T-helper 1 cell (primary cell): ENCODE results near the gene CSAG1.
"Not testable (repeated sequence)": the region's sequence is repeated elsewhere in the genome, so short reads cannot be mapped to it uniquely, and the experiment has no call there.

ENCODE experiments used
- DNase-seq, 5 donors: peaks; one replicate each; pipeline ENCODE4 v3.0.0-alpha.2; 2012 to 2020
- total RNA-seq, 4 donors: gene quantifications; one replicate each; lab custom pipeline; 2026; lab: John Stamatoyannopoulos, UW

The CSAG1 gene
- 0 reads per million in 4 donors for total RNA-seq

DNA sequence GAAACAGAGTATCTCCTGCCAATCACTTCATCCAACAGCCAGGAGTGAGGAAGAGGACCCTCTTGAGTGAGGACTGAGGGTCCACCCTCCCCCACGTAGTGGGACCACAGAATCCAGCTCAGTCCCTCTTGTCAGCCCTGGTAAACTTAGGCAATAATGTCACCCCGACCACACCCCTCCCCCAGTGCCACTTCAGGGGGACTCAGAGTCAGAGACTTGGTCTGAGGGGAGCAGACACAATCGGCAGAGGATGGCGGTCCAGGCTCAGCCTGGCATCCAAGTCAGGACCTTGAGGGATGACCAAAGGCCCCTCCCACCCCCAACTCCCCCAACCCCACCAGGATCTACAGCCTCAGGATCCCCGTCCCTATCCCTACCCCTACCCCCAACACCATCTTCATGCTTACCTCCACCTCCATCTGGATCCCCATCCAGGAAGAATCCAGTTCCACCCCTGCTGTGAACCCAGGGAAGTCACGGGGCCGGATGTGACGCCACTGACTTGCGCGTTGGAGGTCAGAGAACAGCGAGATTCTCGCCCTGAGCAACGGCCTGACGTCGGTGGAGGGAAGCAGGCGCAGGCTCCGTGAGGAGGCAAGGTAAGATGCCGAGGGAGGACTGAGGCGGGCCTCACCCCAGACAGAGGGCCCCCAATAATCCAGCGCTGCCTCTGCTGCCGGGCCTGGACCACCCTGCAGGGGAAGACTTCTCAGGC, at the start of gene CSAG1, which contains the start of gene MAGEA12:
CSAG1 (minus strand) TSS at position 461 of the 715 bp plus-strand sequence. CDS start 1,261 bp downstream, outside the sequence.
MAGEA12 (plus strand) TSS at position 497 of the 715 bp plus-strand sequence. CDS start 2,405 bp downstream, outside the sequence.
- DNase-seq = no peak

GRCh38 chrX:152769549-152770289, 36.2 kb upstream of the CSAG1 start, which contains the start of gene MAGEA6:
MAGEA6 (minus strand) TSS chrX:152769689; CDS start chrX:152767650, 2,039 bp downstream.
- DNase-seq = not testable (repeated sequence)

GRCh38 chrX:152766562-152766961, 33.0 kb upstream of the CSAG1 start:
- DNase-seq = not testable (repeated sequence)

DNA sequence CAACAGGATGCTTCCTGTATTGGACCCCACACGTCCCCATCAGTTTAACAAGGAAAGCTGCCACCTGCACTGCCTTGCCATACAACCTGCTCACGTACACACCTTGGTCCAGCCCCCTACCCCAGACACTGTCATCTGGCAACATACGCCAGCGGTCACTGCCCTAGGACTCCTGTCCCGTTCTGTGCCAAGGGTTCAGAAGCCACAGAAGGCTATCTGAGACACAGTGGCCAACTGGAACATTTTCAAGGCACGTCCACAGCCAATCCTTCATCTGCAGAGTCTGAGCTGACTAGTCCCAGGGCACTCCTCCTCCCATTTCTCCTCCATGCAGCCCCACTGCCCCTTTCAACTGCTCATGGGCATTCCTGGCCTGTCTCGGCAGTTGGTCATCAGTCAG, 28.1 kb upstream of the CSAG1 start:
- DNase-seq = not testable (repeated sequence)

DNA sequence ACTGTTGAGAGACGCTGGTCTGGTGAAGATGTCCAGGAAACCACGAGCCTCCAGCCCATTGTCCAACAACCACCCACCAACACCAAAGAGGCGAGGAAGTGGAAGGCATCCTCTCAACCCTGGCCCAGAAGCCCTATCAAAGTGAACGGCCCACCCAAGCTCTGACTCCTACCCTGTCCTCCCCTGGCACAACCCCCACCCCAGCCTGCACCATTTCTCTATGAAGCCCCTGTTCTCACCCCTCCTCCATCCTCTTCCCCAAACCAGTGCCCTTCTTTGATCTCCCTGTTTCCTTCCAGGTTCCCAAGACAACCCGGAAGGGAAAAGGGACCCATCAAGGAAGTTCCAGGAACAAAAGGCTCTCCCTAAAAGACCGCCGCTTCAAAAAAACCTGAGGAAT, 26.0 kb upstream of the CSAG1 start:
- DNase-seq = not testable (repeated sequence)

DNA sequence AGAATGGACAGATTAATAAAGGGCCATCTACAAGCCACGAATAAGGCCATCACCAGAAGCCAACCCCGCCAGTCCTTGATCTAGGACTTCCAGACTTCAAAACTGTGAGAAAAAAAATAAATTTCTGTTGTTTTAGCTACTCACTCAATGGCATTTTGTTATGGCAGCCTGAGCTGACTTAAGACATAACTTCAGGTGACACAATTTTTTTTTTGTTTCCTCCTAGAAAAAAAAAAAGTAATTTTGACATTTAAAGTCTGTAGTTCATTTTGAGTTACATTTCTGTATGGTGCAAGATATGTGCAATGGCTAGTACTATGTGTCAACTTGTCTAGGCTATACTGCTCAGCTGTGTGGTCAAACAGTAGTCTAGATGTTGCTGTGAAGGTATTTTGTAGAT, 25.4 kb upstream of the CSAG1 start, which contains the start of gene CSAG3:
CSAG3 (plus strand) TSS at position 301 of the 400 bp plus-strand sequence.
- not testable (repeated sequence) for DNase-seq

- not testable (repeated sequence) for DNase-seq
Measured at GRCh38 chrX:152754871-152755270, 21.4 kb upstream of the CSAG1 start.

- not testable (repeated sequence) for DNase-seq
Measured at GRCh38 chrX:152753686-152754650, 20.4 kb upstream of the CSAG1 start, which contains the start of gene MAGEA2. MAGEA2 (minus strand) TSS chrX:152753842; CDS start chrX:152751363, 2,479 bp downstream.

- DNase-seq = no peak
Measured at GRCh38 chrX:152738560-152738959, 5.0 kb upstream of the CSAG1 start.

DNA sequence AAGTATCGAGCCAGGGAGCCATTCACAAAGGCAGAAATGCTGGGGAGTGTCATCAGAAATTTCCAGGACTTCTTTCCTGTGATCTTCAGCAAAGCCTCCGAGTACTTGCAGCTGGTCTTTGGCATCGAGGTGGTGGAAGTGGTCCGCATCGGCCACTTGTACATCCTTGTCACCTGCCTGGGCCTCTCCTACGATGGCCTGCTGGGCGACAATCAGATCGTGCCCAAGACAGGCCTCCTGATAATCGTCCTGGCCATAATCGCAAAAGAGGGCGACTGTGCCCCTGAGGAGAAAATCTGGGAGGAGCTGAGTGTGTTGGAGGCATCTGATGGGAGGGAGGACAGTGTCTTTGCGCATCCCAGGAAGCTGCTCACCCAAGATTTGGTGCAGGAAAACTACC, 3.0 kb upstream of the CSAG1 start:
- DNase-seq = not testable (repeated sequence)

GRCh38 chrX:152735860-152736511, 2.5 kb upstream of the CSAG1 start:
- DNase-seq = no peak

GRCh38 chrX:152735101-152735500, 1.6 kb upstream of the CSAG1 start:
- DNase-seq = no peak

DNA sequence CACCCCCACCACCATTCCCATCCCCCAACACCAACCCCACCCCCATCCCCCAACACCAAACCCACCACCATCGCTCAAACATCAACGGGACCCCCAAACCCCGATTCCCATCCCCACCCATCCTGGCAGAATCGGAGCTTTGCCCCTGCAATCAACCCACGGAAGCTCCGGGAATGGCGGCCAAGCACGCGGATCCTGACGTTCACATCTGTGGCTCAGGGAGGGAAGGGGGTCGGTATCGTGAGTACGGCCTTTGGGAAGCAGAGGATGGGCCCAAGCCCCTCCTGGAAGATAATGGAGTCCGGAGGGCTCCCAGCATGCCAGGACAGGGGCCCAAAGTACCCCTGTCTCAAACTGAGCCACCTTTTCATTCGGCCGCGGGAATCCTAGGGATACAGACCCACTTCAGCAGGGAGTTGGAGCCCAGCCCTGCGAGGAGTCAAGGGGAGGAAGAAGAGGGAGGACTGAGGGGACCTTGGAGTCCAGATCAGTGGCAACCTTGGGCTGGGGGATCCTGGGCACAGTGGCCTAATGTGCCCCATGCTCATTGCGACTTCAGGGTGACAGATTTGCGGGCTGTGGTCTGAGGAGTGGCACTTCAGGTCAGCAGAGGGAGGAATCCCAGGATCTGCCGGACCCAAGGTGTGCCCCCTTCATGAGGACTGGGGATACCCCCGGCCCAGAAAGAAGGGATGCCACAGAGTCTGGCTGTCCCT, 780 bp upstream of the CSAG1 start:
- not testable (repeated sequence) for DNase-seq

- DNase-seq = no peak
Measured at GRCh38 chrX:152725409-152725808, 8.1 kb downstream of the CSAG1 start.

- DNase-seq = not testable (repeated sequence)
Measured at GRCh38 chrX:152713815-152714787, 19.4 kb downstream of the CSAG1 start, which contains the start of gene MAGEA2B. MAGEA2B (plus strand) TSS chrX:152714628; CDS start chrX:152717107, 2,479 bp downstream.

DNA sequence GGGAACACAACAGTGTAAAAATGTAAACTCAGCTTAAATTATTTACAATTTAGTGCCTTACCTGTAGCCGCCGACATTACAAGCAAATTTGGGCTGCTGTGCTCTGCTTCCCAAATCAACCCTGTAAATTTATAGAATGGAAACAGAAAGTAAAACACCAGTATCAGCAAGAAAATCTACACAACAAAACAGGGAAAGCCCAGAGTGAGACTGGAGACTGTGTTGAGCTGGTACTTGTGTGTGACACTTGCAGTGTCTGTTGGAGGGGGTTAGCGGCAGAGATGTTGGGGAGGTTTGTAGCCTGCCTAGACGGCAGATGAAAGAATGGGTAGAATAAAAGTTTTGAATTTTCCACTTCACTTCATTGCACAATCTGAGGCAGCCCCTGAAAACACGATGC, 20.3 kb downstream of the CSAG1 start:
- DNase-seq = not testable (repeated sequence)

DNA sequence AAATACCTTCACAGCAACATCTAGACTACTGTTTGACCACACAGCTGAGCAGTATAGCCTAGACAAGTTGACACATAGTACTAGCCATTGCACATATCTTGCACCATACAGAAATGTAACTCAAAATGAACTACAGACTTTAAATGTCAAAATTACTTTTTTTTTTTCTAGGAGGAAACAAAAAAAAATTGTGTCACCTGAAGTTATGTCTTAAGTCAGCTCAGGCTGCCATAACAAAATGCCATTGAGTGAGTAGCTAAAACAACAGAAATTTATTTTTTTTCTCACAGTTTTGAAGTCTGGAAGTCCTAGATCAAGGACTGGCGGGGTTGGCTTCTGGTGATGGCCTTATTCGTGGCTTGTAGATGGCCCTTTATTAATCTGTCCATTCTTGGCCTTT, 24.3 kb downstream of the CSAG1 start, which contains the start of gene CSAG2:
CSAG2 (minus strand) TSS at position 101 of the 400 bp plus-strand sequence. CDS start 161 bp downstream, outside the sequence.
- DNase-seq = not testable (repeated sequence)

DNA sequence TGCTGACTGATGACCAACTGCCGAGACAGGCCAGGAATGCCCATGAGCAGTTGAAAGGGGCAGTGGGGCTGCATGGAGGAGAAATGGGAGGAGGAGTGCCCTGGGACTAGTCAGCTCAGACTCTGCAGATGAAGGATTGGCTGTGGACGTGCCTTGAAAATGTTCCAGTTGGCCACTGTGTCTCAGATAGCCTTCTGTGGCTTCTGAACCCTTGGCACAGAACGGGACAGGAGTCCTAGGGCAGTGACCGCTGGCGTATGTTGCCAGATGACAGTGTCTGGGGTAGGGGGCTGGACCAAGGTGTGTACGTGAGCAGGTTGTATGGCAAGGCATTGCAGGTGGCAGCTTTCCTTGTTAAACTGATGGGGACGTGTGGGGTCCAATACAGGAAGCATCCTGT, 27.0 kb downstream of the CSAG1 start:
- not testable (repeated sequence) for DNase-seq

GRCh38 chrX:152700390-152700789, 33.1 kb downstream of the CSAG1 start:
- DNase-seq = not testable (repeated sequence)
